IPS-18c (cell line): Measurements from ENCODE around the gene HUS1B.

Experiments used
- H3K4me3 ChIP-seq: 2 replicates; pipeline ENCODE4 v1.7.0; 2013; ENCODE audit warnings: low read depth, mild to moderate bottlenecking, low read length, moderate library complexity; ENCODE audit not compliant: insufficient read depth
- H3K9me3 ChIP-seq: one replicate; pipeline ENCODE4 v1.6.1; 2013; ENCODE audit warnings: mild to moderate bottlenecking, low read length, moderate library complexity; ENCODE audit not compliant: control insufficient read depth, insufficient read depth

HUS1B gene

DNA sequence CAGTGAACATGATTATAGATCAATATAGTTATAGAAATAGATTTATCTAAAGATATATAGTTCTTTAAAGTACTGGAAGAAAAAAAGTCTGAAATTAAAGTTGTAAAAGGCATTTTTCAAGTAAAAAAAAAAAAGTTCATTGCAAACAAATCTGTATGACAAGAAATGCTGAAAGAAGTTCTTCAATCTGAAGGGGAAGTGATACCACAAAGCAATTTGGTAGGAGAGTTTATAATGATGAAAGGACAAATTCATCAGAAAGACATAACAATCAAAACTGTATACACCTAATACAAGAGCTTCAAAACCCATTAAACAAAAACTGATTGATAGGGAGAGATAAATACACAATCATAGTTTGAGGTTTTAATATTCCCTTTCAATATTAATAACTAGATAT is 14.1 kb downstream of the HUS1B start:
- no peak overlapping the region for H3K4me3 ChIP-seq
- H3K9me3 ChIP-seq, result no peaks in the 10 kb centered on the region

DNA sequence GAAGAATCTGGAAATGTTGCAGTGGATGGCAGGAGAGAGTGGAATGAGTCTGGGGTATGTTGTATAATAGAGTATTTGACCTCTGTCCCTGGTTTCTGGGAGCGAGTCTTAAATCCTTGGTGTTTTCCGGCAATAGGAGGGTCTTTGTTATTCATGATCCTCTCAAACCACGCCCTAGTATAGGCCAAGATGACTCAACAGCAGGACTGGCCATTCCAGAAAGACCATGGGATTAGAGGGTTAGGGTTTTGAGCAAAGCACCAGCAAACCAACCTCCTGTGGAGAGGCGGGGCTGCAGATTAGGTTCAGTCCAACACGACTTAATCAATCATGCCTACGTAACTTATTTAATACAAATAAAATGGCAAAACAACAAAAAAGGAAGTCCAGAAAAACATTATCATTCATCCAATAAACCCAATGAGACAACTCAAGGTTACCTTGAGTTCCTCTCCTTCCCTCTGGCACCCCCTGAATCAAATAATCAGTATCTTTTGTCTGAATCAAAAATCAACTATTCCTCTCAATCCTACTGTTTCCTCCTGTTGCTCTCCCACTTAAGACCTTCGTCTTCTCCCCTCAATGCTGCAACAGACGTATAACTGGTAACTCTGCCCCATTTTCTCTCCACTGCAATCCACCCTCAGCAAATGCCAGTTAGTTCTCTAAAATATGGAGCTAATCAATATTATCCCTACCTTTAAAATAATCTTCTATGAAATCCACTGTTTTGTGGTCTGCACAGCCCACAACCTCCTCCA is 15.5 kb downstream of the HUS1B start:
- Histone ChIP-seq H3K9me3 (no peaks in the 10 kb centered on the region), H3K4me3 (no peak overlapping the region)

DNA sequence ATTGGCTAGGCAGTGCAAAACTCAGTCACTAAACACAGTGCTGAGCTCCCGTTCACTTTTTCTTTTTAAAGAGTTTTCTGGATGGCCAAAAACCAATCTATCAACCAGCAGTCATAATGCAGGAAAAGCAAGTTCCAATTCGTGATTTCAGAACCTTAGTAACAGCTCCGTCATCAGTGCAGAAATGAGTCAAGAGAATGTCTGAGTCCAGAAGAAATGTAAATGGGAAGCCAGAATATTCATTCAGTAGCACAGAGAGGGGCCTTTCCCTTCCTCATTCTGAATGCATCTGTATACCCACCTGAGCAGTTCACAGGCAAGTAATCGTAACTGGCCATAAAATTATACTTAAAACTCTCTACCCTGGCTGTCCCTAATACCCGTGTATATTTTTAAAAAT is 20.4 kb downstream of the HUS1B start:
- no peak overlapping the region for H3K4me3 ChIP-seq
- no peaks in the 10 kb centered on the region for H3K9me3 ChIP-seq

DNA sequence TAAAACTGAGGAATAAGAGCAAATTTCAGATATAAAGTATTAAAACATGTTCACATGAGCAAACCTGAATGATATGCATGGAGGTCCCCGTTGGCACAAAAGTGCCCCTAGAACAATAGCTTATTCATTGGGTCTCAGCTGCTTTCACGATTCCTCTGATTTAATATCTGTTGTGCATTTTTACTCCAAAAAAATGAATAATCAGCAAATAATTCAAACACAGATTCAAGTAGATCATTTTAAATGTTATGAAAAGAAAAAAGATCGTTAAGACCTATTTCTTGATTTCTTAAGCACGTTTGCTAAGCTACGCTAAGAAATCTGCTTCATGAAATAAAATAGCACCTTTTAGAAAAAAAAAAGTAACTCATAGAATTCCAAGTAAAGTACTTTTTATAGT is 21.7 kb downstream of the HUS1B start:
- Histone ChIP-seq H3K9me3 (no peaks in the 10 kb centered on the region), H3K4me3 (no peak overlapping the region)

DNA sequence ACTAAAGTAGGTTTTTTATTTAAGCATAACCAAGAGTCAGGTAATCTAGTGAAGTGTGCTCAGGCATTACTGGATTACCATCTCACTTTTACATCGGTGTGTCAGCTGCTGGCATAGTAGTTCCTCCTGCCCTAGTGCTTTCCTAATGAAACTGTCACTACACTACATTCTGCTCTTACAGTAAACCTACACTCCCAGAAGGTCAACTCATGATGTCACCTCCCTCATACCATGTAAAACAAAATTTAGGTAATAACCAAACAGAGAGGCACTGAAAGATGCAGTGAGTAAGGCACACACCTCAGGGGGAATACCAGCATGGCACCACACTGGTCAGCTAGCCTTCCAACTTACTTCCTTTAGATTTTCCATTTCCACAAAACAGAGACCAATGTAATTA is 23.3 kb downstream of the HUS1B start:
- H3K9me3 ChIP-seq, result no peaks in the 10 kb centered on the region
- no peak overlapping the region for H3K4me3 ChIP-seq

DNA sequence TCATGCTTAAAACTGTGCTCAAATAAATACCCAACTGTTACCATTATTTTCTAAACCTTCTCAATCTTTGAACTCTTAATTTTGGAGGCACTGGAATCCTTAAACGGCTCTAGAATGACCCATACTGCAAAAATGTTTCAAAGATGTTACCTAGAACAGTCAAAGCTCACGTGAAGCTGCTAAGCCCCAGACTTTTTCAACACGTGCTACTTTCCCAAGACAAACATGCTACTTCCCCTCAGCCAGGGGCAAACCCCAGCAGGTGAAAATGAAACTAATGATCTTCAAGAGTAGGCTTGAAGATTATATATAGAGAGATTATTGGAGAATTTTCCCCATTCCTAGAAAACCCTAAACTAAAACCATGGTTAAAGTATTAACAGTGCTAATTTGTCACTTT is 28.1 kb downstream of the HUS1B start:
- no peak overlapping the region for H3K4me3 ChIP-seq
- no peaks in the 10 kb centered on the region for H3K9me3 ChIP-seq

DNA sequence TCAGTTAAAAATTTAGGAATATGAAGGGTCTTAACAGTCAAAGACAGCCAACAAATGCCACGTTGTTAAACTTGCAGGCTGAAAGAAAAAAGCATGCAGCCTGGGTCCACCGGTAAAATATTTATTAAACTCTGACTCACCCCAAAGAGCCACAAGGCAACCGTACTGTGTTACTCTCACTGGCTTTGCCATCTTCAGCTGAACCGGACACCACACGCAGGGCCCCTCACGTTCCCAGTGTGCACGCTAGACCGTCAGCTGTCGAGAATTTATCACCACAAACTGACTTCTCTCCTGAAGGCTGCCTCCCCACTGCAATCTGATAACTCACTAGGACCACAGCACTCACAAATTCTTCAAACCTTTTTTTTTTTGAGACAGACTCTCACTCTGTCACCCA is 30.7 kb downstream of the HUS1B start:
- Histone ChIP-seq H3K4me3 (no peak overlapping the region), H3K9me3 (no peaks in the 10 kb centered on the region)

DNA sequence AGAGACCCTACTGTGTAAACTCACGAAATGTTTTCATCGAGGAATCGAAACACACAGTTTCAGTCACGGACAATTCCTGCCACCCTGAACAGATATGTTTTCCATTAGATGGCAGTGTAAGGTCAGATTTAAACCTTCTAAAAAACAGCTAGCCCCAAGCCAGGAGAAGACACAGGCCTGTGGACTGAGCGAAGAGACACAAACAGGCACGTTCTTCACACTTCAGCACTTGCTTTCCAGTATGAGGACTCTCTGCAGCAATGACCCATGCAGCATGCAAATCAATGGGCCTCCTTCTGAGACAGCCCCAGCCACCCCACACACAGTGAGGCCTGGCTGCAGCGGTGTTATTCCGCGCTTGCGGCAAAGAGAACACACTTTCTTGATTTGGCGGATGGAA is 31.9 kb downstream of the HUS1B start:
- no peak overlapping the region for H3K4me3 ChIP-seq

DNA sequence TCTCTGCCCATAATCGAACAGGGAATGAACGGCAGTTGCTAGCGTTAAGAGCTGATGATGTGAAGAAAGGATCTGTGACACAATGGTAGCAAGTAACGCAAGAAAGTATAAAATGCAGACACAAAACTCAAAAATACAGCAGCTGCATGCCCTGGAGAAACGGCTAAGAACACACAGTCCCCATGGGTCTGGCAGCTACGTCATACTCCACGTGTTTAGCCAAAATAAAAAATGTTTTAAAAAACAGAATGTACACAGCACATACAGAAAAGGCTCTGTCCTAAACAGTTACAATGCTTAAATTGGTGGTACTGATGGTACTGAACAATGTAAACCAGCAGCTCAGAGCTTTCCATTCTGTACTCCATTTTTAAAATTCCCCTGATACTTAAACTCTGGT is 34.4 kb downstream of the HUS1B start:
- no peak overlapping the region for H3K4me3 ChIP-seq
- no peaks in the 10 kb centered on the region for H3K9me3 ChIP-seq

More for the DNA sequence above, 31.9 kb downstream of the HUS1B start:
- no peaks in the 10 kb centered on the region for H3K9me3 ChIP-seq

DNA sequence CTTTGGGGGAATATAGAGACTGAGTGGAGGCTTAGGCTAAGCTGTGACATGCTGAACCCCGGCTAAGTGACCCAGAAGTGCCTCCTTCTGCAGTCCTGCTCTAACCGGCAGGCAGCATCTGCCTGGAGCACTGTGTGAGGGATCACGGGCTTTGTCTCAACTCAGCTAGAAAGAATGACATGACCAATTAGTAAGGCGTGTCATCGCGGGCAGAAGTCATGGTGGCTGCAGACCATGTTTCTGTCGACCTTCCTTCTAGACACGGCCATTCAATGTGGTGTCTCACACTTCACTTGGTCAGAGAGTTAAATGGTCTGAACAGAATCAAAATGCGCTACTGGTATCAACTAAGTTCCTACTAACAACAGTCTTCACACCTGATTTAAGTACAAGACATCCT is 35.0 kb downstream of the HUS1B start:
- Histone ChIP-seq H3K4me3 (no peak overlapping the region), H3K9me3 (no peaks in the 10 kb centered on the region)

DNA sequence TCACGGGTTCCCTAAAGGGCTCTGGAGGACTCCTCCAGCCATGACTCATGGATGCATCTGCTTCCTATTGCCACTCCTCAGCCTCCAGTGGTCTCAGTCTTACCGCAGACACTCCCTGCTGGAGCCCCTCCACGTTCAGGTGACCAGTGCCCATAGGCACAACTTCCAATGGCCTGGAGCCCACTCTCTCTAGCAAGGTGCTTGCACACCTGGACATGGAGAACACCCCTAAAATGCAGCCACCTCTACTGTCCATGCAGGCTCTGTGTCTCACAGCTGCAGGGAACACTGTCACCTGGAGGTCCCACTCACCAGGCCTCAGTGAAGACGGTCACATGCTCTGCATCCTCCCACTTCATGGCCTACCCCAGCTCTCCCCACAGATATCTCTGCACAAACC is 36.0 kb downstream of the HUS1B start:
- no peak overlapping the region for H3K4me3 ChIP-seq

DNA sequence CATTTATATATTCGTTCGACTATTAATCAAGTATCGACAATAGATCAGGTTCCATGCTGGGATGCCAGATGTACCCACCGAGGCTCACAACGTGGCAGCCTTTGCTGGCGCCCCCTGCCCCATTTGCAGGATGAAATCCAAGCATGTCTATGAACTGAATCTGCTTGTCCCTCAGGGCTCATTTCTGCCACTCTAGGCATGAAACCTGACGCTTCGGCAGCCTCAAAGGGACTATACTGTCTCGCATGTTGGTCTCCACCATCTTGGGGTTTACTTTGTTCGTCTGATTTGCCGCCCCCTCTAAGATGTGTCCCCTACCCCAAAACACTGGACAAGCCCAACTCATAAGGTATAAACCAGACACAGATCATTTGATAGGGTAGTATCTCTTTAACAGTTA is 36.7 kb downstream of the HUS1B start:
- Histone ChIP-seq H3K9me3 (no peaks in the 10 kb centered on the region), H3K4me3 (no peak overlapping the region)

More for the DNA sequence above, 36.0 kb downstream of the HUS1B start:
- H3K9me3 ChIP-seq, result no peaks in the 10 kb centered on the region

DNA sequence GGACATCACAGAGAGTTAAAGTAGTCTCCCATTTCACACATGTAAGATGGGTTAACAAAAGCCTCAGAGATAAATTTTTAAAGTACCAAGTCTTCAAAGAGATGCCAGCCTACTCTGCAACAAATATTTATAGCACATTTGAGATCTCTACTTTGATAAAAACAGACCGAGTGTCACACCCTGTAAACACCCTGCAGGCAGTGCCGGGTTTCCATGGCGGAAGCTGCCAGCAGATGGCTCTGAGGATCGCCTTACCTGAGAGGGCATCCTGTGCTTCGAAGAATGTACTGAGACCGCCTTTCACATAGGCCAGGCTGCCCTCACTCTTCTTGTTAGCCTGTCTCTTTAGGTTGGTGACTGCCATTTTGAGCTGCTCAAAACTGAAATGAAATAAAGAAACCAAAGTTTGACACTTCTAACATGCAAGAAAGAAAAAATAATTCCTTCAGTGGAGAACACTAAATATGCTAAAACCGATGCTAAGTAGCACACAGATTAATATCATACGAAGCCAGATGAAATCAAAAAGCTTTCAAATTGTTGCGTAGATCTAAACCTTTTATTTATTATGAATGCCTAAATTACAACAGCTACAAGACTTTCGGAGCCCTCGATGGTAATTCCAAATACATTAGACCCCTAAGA is 39.3 kb downstream of the HUS1B start:
- Histone ChIP-seq H3K9me3 (no peaks in the 10 kb centered on the region), H3K4me3 (no peak overlapping the region)

DNA sequence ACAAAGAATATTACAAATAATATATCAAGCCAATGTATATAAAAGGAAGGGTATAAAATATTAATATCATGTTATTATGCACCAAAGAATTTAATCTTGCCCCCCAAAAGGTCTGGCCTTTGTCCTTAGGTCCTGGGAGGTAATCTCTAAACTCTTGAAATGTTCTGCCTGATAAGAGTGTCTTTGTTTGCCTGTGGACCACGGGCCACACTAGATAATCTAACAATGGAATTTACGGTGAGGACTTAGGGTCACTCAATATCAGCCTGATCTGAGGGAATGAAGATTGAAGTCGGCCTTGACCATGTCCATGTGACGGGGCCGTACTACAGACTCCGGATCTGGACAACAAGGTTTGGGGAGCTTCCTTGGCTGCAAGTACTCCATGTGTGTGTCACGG is 42.9 kb downstream of the HUS1B start:
- no peaks in the 10 kb centered on the region for H3K9me3 ChIP-seq

DNA sequence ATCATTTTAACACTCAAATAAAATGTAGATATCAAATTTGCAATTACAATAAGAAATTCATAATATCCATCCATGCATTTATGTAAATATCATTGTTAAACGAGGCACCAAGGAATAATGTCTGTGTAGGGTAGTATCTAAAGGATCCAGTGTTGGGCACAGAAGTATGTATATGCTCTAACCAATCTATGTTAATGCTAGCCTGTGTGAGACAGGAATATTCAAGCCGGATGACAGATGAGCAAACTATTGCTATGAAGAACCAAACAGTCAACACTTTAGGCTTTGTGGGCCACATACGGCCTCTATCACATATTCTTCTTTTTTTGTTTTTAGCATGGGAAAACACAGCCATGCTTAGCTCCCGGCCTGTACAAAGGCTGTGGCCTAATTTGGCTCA is 45.0 kb downstream of the HUS1B start:
- H3K4me3 ChIP-seq, result no peak overlapping the region
- no peaks in the 10 kb centered on the region for H3K9me3 ChIP-seq

More for the DNA sequence above, 42.9 kb downstream of the HUS1B start:
- H3K4me3 ChIP-seq, result no peak overlapping the region

DNA sequence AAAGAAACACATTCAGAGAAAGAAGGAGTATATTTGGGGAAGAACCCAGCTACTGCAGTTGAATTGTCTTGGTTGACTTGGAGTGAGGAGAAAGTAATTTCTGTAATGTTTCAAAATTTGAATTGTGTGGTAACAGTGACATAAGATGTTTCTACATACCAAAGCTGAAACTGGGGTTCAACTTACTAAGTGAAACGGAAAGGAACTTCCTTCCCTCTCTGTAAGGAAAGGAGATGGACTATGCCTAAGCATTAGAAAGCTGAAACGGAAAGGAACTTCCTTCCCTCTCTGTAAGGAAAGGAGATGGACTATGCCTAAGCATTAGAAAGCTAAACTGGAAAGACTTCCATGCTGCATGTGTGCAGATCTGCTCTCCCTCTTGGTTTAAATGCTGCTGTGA is 46.0 kb downstream of the HUS1B start:
- H3K9me3 ChIP-seq, result no peaks in the 10 kb centered on the region
- H3K4me3 ChIP-seq, result no peak overlapping the region

DNA sequence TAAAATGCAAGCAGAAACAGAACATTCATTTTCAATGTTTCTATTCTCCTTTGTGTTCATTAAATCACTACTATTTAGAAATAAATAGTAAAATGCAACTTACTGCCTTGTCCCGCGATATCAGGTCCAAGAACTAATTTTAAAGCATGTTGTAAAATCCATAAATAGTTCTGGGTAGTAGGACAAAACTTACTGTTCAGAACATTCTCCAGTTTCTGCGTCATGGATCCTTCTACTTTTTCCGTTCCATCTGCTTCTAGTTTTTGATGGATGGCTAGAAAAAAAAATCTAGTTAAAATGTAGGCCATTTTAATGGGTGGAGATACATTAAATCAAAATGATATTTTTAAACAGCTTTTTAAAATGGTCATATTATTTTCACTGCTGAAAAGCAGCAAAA is 47.0 kb downstream of the HUS1B start:
- Histone ChIP-seq H3K4me3 (no peak overlapping the region), H3K9me3 (no peaks in the 10 kb centered on the region)

DNA sequence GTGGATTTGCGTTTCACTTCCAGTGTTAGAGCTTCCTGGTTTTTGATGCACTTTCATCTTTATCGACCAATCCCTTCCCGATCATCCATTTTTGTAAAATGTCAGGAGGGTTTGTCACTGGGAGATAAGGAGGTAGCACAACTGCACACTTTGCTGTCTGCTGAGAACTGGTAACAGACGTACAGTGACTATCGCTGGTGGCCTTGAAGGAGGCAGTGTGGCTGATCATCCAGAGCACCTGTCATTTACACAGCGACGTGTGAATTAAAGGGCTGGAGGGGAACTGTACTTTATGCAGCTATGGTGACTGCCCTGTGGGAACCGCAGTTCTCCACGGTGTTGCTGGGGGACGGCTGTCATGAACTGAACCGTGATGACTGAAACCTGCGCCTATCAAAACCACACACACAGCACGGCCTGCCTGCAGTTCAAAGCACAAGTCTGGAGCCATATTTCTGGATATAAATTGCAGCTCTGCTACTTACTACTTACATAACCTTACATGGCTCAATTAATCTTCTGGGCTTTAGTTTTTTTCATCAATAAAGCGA is 50.0 kb downstream of the HUS1B start:
- Histone ChIP-seq H3K4me3 (no peak overlapping the region), H3K9me3 (no peaks in the 10 kb centered on the region)
